CD4-positive, alpha-beta T cell treated with Interleukin-2 at 100 ng/mL for 4 hours (primary cell): ENCODE measurements around the gene GPBP1.
A peak's percentile ranks its signal among the peaks of the same experiment; 100 is the strongest.
"Not testable (repeated sequence)": the region's sequence is repeated elsewhere in the genome, so short reads cannot be mapped to it uniquely, and the experiment has no call there.

ENCODE experiments used
- DNase-seq: peaks from one replicate; pipeline ENCODE4 v3.0.0-alpha.2; 2020; ENCODE audit warnings: low spot score

Gene GPBP1

GRCh38 chr5:57177479-57178156 lies 3.8 kb downstream of the GPBP1 start:
- DNase-seq, result no peak

GRCh38 chr5:57178238-57178637 lies 4.4 kb downstream of the GPBP1 start:
- DNase-seq, result not testable (repeated sequence)

- no peak for DNase-seq
These were observed 5.7 kb downstream of the GPBP1 start for GRCh38 chr5:57179262-57180200.

GRCh38 chr5:57181154-57181553 lies 7.3 kb downstream of the GPBP1 start:
- peak; percentile 32 for DNase-seq

- DNase-seq, result no peak
These were observed 10.5 kb downstream of the GPBP1 start for GRCh38 chr5:57184322-57184721.

GRCh38 chr5:57185313-57185712 lies 11.5 kb downstream of the GPBP1 start:
- DNase-seq, result no peak

- no peak for DNase-seq
These were observed 12.3 kb downstream of the GPBP1 start for GRCh38 chr5:57186194-57186593.

- not testable (repeated sequence) for DNase-seq
These were observed 14.1 kb downstream of the GPBP1 start for GRCh38 chr5:57187977-57188376.

GRCh38 chr5:57189515-57189914 lies 15.7 kb downstream of the GPBP1 start:
- no peak for DNase-seq

- no peak for DNase-seq
These were observed 16.7 kb downstream of the GPBP1 start for GRCh38 chr5:57190593-57190992.

GRCh38 chr5:57191163-57191562 lies 17.3 kb downstream of the GPBP1 start:
- no peak for DNase-seq

GRCh38 chr5:57191986-57192385 lies 18.1 kb downstream of the GPBP1 start:
- no peak for DNase-seq

GRCh38 chr5:57192832-57193231 lies 19.0 kb downstream of the GPBP1 start:
- not testable (repeated sequence) for DNase-seq

GRCh38 chr5:57193757-57194413 lies 20.0 kb downstream of the GPBP1 start:
- peak; percentile 49 for DNase-seq

GRCh38 chr5:57194653-57195052 lies 20.8 kb downstream of the GPBP1 start:
- no peak for DNase-seq

- DNase-seq, result no peak
These were observed 21.2 kb downstream of the GPBP1 start for GRCh38 chr5:57195060-57195459.

- DNase-seq, result no peak
These were observed 26.0 kb downstream of the GPBP1 start for GRCh38 chr5:57199866-57200265.

- DNase-seq, result no peak
These were observed 29.0 kb downstream of the GPBP1 start for GRCh38 chr5:57202811-57203210.

GRCh38 chr5:57207007-57207653 lies 33.3 kb downstream of the GPBP1 start:
- no peak for DNase-seq

- DNase-seq, result no peak
These were observed 33.8 kb downstream of the GPBP1 start for GRCh38 chr5:57207681-57208080.

- DNase-seq, result no peak
These were observed 35.6 kb downstream of the GPBP1 start for GRCh38 chr5:57209316-57210040.

- DNase-seq, result no peak
These were observed 36.8 kb downstream of the GPBP1 start for GRCh38 chr5:57210633-57211032.
